ENCODE measurements around the gene CASP10.
"Not testable (repeated sequence)": the region's sequence is repeated elsewhere in the genome, so short reads cannot be mapped to it uniquely, and the experiment has no call there.

CASP10 gene, protein sequence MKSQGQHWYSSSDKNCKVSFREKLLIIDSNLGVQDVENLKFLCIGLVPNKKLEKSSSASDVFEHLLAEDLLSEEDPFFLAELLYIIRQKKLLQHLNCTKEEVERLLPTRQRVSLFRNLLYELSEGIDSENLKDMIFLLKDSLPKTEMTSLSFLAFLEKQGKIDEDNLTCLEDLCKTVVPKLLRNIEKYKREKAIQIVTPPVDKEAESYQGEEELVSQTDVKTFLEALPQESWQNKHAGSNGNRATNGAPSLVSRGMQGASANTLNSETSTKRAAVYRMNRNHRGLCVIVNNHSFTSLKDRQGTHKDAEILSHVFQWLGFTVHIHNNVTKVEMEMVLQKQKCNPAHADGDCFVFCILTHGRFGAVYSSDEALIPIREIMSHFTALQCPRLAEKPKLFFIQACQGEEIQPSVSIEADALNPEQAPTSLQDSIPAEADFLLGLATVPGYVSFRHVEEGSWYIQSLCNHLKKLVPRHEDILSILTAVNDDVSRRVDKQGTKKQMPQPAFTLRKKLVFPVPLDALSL

DNA sequence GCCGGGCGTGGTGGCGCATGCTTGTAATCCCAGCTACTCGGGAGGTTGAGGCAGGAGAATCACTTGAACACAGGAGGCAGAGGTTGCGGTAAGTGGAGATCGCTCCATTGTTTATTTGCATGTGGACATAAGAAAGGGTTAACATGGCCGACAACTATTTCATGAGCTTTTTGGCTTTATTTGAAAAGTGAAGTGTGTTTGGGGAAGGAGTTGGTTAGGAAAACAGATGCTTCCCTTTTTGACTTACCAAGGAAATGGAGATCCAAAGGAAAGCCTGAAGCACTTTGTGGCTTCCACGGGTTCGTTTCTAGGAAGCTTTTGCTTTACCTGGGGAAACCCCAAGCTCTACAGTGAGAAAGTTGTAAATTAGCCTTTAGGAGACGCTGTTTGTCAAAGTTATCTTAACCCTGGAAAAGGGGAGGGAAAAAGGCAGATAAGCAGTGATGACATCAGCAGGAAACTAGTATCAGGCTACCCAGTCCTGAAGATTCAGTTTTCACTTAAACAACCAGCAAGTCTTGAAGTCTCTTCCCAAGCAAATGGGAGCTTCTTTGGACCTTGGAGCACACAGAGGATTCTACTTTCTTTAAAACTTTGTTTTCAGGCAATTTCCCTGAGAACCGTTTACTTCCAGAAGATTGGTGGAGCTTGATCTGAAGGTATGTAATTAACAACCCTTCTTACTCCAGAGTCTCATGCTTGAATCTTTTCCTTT, at the start of gene CASP10:
Gene CASP10, plus strand, starts transcription at position 492 of the 715 bp plus-strand sequence. CDS start 2,637 bp downstream, outside the sequence.
- DNase-seq, result peak; percentile 78

DNA sequence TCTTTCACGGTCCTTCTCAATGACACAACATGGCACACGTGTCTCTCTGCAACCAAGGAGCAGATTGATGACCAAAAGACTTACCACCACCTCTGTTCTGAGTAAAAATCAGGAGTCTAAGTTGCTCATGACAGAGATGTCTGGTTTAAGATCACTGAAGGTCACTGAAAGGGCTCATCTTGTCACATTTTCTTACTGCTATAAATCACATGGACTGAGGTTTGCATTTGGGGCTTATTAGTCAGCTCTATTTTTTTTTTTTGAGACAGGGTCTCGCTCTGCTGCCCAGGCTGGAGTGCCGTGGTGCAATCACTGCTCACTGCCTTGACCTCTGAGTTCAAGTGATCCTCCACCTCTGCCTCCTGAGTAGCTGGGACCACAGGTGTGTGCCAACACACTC, 47.6 kb upstream of the CASP10 start:
- no peak for DNase-seq

DNA sequence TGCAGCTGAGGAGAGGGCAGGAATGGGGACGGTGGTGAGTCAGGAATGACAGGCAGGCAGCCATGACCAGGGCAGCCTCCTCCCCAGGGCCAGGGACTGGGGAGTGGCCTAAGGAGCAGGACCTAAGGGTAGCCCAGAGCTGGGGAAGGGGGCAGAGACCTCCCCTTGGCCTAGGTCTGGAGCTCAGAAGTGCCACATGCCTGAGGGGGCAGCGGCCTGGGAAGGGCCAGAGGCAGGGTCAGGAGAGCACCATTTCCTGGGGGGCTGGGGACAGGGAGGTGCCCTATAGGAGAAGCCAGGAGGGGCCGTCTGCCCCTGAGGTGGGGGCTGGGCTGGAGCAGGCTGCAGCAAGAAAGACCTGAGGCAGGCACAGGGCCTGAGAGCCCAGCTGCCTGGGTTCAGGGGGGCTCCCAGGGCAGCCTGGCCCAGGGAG, 46.0 kb upstream of the CASP10 start:
- no peak for DNase-seq

DNA sequence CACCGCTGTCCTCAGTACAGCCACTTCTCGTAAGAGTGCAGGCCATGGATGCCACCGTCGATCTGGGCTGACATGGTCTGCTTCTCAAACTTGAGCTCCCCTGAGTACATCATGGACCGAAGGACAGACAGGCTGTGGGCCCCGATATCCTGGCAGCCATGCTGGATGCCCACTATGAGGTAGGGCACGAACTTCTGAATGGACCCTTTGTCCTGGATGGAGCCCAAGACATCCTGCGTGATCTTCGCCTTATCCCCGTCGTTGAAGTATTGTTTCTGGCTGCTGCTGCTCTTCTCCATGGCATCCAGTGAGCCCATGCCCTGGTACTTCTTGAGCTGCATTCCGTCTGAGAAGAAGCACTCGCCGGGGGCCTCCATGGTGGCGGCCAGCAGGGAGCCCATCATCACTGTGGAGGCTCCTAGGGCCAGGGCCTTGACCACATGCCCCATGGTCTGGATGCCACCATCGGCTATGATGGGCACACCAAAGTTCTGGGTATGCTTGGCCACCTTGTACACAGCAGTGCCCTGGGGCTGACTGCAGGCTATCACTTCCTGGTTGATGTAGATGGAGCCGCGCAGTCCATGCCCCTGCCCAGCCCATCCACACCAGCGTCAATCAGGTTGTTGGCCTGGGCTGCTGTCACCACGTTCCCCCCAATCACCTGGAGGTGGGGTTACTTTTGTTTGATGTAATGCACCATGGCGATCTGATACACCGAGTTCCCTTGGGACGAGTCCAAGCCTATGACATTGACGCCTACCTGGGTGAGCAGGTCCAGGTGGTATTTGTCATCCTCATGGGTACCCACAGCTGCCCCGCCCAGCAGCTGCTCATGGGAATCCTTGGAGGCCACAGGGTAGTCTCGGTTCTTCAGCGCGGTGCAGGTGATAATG, 45.2 kb upstream of the CASP10 start:
- no peak for DNase-seq

DNA sequence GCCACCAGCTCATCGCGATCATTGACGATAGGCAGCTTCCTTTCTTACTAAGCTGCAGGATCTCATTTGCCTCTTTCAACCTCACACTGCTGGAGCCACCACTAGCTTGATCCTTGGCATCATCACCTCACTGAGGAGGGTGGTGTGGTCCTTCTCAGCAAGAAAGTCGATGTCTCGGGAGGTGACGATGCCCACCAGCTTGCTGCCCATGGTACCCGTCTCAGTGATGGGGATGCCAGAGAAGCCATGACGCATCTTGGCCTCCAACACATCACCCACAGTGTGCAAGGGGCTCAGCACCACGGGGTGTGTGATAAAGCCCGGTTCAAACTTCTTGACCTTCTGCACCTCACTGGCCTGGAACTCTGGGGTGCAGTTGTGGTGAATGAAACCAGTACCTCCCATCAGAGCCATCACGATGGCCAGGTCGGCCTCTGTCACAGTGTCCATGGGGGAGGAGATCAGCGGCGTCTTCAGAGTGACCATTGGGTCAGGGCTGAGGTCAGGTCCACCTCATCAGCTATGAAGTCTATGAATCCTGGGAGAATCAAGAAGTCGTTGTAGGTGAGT, 44.5 kb upstream of the CASP10 start:
- no peak for DNase-seq

DNA sequence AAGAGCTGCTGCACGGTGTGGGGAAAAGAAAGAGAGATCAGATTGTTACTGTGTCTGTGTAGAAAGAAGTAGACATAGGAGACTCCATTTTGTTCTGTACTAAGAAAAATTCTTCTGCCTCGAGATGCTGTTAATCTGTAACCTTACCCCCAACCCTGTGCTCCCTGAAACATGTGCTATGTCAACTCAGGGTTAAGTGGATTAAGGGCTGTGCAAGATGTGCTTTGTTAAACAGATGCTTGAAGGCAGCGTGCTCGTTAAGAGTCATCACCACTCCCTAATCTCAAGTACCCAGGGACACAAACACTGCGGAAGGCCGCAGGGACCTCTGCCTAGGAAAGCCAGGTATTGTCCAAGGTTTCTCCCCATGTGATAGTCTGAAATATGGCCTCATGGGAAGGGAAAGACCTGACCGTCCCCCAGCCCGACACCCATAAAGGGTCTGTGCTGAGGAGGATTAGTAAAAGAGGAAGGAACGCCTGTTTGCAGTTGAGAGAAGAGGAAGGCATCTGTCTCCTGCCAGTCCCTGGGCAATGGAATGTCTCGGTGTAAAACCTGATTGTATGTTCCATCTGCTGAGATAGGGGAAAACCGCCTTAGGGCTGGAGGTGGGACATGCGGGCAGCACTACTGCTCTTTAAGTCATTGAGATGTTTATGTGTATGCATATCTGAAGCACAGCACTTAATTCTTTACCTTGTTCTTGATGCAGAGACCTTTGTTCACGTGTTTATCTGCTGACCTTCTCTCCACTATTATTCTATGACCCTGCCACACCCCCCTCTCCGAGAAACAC, 43.8 kb upstream of the CASP10 start:
- not testable (repeated sequence) for DNase-seq

DNA sequence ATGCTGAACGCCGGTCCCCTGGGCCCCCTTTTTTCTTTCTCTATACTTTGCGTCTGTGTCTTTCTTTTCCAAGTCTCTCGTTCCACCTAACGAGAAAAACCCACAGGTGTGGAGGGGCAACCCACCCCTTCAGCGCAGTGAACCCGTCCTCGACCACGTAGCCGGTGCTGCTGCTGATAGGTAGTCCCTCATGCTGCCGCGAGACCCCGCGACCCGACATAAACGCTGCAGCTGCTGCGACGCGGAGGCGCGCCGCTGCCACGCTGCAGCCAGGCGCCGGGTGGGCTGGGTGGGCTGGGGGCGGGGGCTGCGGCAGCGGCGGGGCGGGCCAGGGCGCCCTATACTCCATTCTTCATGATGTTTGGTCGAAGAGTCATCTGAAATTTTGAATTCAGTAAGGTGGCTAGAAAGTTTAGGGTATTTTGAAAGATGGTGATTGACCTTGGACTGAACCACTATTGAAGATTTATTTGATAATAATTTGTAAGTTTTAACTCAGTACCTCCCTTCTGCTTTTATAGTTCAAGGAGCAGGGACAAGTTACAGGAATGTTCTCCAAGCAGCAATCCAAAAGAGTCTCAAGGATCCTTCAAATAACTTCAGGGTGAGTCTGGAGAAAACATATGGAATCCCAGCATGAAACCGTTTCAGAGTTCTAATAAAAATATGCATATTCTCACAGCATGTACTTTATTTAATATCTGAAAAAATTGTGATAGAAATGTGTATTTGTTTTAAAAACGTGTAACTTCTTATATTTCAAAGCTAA, 42.9 kb upstream of the CASP10 start:
- no peak for DNase-seq

DNA sequence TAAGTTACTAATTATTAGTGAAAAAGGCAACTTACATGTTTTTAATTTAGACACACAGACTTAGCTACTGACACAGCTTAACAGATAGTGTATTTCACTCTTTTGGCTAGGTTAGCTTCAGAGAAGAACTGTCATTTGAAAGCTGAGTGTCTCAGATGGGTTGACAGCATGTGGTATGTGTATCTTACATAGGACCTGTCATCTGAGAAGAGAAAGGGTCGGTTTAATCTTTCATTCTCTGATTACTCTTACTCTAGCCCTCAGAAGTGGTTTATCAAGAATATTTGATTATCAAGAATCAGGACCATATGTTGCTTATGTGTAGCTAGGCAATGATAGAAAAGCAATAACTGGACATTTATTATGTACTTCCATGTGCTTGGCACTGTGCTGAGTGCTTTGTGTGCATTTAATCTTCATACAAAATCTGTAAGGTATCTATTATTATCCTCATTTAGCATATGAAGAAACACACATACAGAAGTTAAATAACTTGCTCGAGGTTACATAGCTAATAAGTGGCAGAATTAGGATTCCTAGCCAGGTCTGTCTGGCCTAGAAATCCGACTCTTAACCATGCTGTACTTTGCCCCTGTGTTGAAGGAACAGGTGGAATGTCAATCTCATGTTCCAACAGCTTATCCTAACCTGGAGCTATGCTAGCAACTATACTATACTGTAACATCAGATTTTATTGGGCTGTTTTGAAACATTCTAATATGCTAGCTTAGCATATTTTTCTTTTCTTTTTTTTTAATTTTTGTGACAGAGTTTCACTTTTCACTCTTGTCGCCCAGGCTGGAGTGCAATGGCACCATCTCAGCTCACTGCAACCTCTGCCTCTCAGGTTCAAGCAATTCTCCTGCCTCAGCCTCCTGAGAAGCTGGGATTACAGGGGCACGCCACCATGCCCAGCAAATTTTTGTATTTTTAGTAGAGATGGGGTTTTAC, 38.6 kb upstream of the CASP10 start:
- no peak for DNase-seq

DNA sequence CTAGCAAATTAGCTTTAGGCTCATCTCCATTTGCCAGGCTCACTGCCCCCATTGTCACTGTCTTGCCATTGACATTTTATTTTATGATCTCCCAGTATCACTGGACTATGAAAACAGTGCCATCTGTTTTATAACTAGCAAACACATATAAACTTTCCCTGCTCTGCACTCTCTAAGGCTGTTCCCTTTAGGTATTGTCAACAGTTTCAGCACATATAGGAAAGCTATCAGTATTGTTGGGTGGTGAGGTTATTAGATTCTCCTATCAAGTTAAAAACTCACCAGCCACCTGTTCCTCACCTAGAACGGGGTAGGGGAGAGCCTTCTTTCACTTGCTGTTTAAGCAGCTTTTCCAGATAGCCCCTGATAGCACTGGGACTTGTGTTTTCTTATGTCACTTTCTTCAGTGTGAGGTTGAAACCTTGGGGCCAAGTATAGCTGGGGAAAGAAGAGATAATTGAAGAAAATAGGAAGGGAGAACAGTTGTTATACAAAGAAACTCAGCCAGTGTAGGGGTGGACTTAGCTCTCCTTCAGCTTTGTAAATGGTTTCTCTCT, 34.4 kb upstream of the CASP10 start:
- DNase-seq, result no peak

DNA sequence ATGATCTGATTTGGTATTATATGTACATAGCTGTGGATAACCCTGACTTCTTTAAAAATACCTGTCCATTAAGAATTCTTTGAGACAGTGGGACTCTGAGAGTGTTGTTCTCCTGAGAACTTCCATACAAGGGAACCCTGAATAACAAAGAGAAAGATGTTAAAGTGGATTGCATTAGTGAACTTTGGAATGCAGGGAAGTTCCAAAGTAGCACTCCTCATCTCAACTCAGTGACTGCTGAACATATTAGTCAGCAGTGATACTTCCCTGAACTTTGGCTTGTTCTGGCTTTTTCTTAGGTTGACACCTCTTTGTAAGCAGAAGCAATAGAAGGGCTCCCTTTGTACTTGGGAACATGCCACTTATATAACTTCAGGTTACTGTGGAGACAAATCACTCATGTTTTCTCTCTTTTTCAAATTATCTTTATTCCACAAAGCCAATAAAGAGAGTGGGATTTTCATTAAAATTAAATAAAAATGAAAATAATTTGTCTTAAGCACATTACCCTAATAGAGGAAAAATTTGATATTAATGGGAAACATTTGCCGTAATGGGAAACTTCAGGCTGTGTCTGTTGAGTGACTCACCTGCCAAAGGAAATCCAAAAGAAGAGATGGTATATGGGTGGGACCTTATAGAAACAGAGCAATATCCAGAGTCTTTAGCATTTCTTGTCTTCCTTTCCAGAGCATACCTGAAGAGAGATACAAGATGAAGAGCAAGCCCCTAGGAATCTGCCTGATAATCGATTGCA, 33.7 kb upstream of the CASP10 start:
- no peak for DNase-seq

DNA sequence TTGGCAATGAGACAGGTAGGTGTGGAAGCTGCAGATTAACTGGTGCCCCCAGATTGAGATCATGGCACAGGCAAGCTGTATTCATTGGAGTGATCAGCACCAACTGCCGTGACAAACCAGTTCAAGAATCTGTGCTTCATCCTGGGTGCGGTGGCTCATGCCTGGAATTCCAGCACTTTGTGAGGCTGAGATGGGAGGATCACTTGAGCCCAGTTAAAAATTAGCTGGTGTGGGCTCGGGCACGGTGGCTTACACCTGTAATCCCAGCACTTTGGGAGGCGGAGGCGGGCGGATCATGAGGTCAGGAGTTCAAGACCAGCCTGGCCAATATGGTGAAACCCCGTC, 33.1 kb upstream of the CASP10 start:
- DNase-seq, result not testable (repeated sequence)

DNA sequence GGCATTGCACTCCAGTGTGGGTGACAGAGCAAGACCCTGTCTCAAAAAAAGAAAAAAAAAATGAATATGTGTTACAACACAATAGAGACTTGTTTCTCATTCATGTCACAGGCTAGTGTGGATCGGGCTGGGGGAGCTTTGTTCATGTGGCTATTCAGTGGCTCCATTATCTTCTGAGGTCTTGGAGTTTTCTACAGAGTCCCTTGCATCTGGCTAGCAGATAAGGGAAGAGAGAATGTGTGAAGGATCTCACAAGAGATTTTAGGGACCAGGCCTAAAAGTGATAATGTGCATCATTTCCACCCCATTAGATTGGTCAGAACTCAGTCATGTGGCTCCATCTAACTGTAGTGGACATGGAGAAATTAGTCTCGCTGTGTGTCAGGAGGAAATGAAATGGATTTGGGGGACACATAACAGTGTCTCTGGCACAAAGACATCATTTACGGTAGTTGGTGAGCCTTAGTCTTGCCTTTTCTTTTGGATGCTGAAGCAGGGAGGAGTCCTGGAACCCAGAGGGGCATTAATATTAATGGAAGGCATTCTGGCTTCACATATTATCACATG, 32.4 kb upstream of the CASP10 start:
- no peak for DNase-seq

DNA sequence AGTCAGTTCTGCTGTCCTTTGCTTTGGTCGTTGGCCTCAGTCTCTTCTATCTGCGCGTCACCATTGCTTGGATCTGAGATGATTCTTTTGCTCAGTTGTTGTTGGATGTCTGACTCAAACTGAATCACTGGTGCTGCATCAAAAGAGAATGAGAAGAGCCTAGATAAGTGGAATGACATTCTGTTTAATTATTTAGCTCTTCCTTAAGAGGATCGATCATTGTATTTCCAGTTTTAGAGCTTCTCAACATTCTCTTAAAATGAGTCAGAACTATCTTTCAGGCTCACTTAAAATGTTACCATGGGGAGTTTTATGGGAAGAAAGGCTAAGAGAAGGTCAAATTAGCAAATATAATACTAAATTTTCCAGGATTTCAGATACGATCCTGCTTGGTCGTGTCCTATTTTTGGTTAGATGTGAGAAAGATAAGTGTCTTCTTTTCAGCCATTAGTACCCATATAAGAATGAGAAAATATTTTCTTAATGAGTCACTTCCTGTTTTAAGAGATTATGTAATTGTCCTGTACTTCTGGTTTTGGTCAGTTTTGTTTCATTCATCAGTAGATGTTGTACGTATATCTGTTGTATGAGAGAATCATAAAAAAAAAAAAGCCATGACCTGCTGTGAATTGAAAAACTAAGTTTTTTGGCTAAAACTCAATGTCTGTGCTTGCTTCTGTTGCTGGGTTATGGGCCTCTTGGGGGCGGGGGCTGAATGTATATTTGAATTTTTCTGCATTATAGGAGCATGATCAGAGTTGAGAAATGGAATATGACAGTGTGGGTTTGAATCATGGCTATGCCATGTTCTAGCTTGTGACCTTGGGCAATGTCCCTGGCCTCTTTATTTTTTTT, 31.6 kb upstream of the CASP10 start:
- peak; percentile 29 for DNase-seq

DNA sequence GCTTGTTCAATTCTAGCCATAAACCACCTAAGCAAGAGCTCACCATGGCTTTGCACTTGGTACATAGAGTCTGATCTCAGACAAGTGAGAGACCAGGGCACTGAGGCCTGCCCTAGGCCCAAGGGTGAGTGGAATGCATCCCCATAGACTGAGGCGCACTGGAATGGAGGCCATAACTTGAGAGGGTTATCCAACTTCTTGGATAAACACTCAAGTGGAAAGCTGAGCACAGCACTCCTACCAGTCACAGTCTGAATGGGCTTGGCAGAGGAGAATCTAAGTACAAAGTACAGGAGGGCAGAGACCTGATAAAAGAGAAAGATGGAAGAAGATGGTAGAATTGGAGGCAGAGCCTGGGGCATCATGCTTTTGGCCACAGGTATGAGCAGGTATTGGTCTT, 30.4 kb upstream of the CASP10 start:
- DNase-seq, result no peak

DNA sequence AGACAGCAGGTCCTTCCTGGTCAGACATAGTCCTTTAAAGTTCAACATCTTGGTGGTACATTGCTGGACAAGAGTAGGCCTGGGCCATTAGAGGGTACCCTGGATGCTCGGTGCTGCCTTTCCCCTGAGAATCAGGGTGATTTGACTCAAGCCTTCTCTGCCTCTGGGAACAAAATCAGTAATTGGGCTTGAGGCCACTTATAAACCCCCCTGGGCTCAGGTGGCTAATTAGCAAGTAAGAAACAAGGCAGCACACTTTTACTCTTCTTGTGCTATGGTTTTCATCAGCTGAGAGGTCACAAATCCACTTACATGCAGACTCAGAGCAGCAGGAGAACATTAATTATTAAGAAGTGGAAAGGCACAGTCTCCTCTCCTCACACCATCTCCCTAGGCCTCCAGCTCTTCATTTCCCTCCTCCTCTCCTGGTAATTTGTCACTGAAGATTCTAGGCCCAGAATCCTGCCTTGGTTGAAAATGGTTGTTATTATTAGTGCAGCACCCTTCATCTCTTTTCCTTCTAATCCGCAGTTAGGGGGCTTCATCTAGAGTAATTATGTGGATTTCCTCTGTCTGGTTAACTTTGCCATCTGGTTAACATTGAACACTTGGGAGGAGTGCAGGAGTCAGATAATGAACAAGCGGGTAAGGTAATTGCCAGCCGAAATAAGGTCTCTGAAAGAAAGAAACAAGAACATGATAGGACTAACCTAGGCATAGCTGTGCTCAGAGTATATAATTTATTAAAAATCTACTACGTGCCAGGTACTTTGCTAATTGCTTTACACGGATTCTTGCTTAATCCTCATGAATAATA, 29.7 kb upstream of the CASP10 start:
- no peak for DNase-seq

DNA sequence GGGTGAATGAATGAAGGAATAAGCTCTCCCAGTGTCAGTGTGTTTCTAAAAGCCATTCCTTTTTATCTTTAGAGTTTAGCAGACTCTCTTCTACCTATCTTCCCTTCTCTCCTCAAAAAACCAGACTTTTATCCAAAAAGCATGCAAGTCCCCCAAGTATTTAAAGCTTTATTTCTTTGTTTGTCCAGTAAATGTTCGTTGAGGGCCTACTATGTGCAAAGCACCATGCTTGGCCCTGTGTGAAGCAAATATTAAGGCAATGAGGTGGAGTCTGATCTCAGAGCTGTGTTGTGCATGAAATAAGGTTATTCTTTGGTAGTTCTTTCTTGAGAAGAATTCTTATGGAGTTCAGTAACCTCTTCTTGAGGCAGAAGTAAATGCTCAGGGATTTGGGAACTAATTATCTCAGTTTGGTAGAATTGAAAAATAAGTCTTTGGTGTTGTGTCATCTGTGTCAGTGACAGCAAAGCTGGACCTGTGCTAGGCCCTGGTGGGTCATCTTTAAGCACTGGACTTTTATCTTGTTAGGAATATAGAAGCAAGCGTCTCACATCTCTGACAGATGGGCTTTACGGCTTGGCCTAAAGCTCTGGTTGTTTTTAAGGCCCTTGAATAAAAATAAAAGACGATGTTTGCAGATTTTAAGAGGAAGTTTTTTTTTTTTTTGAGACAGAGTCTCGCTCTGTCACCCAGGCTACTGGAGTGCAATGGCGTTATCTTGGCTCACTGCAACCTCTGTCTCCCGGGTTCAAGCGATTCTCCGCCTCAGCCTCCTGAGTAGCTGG, 28.1 kb upstream of the CASP10 start:
- no peak for DNase-seq

Data from CD4-positive, alpha-beta T cell treated with Interleukin-12 subunit alpha and Interleukin-12 subunit beta, for 1 hour (primary cell).